Lower lobe of right lung (tissue), 2 donors: ENCODE data around the gene PTPN23. TPM values are rescaled to one million over a fixed set of nuclear protein-coding genes. Genes with fewer than 3 reads are reported as not detected.

Source experiments
- ATAC-seq, 2 donors: fragments of 200-7000 bp; cut with Tn5 transposase; one replicate each; pipeline ENCODE4 v1.9.1; 2020 to 2022; ENCODE audit warnings: mild to moderate bottlenecking in 2 of 2, moderate library complexity in 2 of 2
- DNase-seq: peaks from one replicate; pipeline ENCODE4 v3.0.0-alpha.2; 2020
- H3K27ac ChIP-seq: fragments of 200-600 bp; one replicate; pipeline ENCODE4 v1.8.0; 2022
- H3K27me3 ChIP-seq: fragments of 200-600 bp; one replicate; pipeline ENCODE4 v1.8.0; 2022; ENCODE audit warnings: low read depth
- H3K36me3 ChIP-seq: fragments of 200-600 bp; one replicate; pipeline ENCODE4 v1.8.0; 2022; ENCODE audit warnings: mild to moderate bottlenecking
- H3K4me1 ChIP-seq: fragments of 200-600 bp; one replicate; pipeline ENCODE4 v1.8.0; 2022
- H3K4me3 ChIP-seq: fragments of 200-600 bp; one replicate; pipeline ENCODE4 v1.8.0; 2022; ENCODE audit warnings: mild to moderate bottlenecking
- H3K9me3 ChIP-seq: fragments of 200-600 bp; one replicate; pipeline ENCODE4 v1.8.0; 2022
- intact Hi-C: fragments of 100-400 bp; cut with DNase I; formaldehyde crosslinking; loops from one replicate; pipeline ENCODE4 v1.11.0; 2022
- total RNA-seq: library from RNA; stranded (reverse); fragmentation: NEBNext Ultra II Directional; extraction: Animal tissue kit (Norgen Biotek cat#: 25700); gene quantifications from one replicate; pipeline ENCODE4 v1.2.1, GENCODE V29; 2021
- TF ChIP-seq, protein P1 (sequence below): fragments of 200-600 bp; IDR thresholded peaks from one replicate; pipeline ENCODE4 v1.8.0; 2022; ENCODE audit warnings: antibody characterized with exemption, mild to moderate bottlenecking
- donor health status: DM: no; HTN: yes; CAD: no; lungs with severe emphysema.

PTPN23 gene
- total RNA-seq, 1 donor from 2014 or later, result 40.4 TPM

DNA sequence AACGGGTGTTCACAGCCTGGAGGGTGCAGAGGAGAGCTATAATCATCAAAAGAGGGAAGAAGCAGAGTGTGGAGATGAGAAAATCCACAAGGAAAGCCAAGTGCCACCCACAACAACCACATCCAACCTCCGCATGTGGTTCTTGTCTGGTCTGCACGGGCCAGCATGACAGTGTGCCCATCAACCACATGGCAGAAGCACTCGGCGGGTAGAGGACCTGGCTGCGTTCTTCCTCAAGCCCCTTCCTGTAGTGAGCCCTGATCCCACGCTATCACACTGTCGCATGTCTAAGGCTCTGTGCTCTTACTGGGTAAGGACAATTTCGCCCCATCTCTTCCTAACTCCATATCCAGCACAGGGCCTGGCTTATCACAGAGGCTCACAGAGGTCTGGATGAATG lies 41.9 kb downstream of the PTPN23 start:
- intact Hi-C loops, result no loop called here
- peaks cover 79% of the 10 kb centered on the region for H3K36me3 ChIP-seq
- no peak for ATAC-seq
- no peak overlapping the region for H3K27ac ChIP-seq
- DNase-seq, result no peak
- no peak overlapping the region for H3K4me3 ChIP-seq
- H3K9me3 ChIP-seq, result no peaks in the 10 kb centered on the region
- H3K27me3 ChIP-seq, result no peaks in the 10 kb centered on the region
- TF ChIP-seq, protein P1, sequence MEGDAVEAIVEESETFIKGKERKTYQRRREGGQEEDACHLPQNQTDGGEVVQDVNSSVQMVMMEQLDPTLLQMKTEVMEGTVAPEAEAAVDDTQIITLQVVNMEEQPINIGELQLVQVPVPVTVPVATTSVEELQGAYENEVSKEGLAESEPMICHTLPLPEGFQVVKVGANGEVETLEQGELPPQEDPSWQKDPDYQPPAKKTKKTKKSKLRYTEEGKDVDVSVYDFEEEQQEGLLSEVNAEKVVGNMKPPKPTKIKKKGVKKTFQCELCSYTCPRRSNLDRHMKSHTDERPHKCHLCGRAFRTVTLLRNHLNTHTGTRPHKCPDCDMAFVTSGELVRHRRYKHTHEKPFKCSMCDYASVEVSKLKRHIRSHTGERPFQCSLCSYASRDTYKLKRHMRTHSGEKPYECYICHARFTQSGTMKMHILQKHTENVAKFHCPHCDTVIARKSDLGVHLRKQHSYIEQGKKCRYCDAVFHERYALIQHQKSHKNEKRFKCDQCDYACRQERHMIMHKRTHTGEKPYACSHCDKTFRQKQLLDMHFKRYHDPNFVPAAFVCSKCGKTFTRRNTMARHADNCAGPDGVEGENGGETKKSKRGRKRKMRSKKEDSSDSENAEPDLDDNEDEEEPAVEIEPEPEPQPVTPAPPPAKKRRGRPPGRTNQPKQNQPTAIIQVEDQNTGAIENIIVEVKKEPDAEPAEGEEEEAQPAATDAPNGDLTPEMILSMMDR, result no peak
- peaks cover 12% of the 10 kb centered on the region for H3K4me1 ChIP-seq

DNA sequence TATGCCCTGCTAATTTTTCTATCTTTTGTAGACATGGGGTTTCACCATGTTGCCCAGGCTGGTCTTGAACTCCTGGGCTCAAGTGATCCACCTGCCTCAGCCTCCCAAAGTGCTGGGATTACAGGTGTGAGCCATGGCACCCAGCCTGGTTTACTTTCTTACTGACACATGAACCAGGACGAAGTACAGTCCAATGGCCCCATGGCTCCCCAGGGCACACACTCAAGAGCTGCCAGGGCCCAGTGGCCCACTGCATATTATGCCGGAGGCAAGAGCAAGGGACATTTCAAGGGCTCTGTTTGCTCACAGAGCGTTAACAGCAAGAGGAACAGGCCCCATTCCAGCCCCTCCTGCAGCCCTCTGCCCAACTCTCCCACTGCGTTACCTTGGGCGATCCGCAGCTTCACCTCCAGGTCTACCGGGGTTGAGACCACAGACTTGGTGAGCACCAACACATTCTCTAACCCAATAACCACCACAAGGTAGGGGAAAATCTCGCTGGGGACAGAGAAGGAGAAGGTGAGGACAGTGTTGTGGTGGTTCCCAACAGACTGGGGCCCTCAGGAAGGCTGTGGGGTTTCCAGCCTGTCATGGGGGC lies 42.8 kb downstream of the PTPN23 start:
- Histone ChIP-seq H3K4me1 (peaks cover 12% of the 10 kb centered on the region), H3K9me3 (no peaks in the 10 kb centered on the region), H3K36me3 (peaks cover 81% of the 10 kb centered on the region), H3K4me3 (no peak overlapping the region), H3K27me3 (no peaks in the 10 kb centered on the region), H3K27ac (no peak overlapping the region)
- ATAC-seq (no peak), DNase-seq (no peak)
- intact Hi-C loops, result no loop called here
- TF ChIP-seq, protein P1, result no peak

DNA sequence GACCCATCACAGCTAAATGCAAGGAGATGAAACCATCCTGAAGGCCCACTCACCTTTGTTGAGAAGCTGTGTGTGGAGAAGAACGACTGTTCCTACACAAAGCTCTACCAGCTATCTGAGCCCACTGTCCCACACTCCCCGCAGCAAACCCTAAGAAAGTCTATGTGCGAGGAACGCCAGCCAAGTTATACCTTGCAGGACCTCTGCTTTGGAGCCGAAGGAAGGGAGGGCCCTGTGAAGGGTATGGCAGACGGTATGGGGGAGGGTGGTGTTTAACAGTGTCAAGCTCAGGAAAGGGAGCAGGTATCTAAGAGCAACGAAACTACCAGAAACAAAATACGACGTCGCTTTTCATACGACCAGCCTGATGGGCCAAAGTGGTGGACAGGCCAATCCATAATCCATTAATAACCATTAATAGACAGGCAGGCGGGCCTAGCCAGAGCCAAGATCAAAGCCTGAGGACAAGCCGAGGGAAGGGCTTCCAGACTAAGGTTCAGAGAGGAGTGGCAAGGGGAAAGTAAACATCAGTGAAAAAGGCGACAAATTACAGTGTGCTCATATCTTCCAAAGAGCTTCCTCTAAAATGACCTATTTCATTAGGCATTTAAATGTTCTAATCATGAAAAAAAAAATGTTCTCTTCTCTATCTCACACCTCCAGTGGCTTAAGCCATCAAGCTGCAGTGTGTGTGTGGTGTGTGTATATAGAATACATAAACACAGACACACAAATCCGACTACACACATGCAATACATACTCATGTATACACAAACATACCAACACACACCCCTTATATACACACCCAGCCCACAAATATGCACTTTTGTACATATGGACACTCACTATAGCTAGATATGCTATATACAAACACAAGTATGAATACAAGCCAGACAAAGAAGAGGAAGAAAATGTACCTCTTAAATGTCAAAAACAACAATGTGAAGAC lies 43.9 kb downstream of the PTPN23 start:
- TF ChIP-seq, protein P1, result no peak
- ATAC-seq (no peak), DNase-seq (no peak)
- Histone ChIP-seq H3K9me3 (no peaks in the 10 kb centered on the region), H3K4me1 (peaks cover 12% of the 10 kb centered on the region), H3K4me3 (no peak overlapping the region), H3K27ac (no peak overlapping the region), H3K27me3 (no peaks in the 10 kb centered on the region), H3K36me3 (peaks cover 70% of the 10 kb centered on the region)
- intact Hi-C loops, result no loop called here

DNA sequence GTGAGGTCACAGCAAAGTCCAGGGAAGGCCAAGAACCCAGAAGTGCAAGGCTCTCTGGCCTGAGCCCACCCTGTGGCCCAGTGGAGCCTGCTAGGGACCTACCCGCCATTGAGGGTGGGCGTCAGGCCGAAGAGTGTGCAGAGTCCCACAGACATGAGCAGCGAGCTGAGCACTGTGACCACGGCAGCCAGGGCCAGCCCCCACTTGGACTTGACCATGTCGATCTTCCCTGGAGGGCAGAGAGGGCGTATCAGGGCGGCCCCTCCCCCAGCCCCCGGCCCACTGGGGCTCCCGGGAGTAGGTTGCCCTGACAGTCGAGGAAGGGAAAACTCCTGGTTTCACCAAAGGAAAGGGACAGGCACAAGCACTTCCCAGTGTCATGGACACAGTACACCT lies 44.6 kb downstream of the PTPN23 start:
- H3K4me3 ChIP-seq, result no peak overlapping the region
- DNase-seq (no peak), ATAC-seq (no peak)
- peaks cover 64% of the 10 kb centered on the region for H3K36me3 ChIP-seq
- H3K4me1 ChIP-seq, result peaks cover 12% of the 10 kb centered on the region
- no peaks in the 10 kb centered on the region for H3K27me3 ChIP-seq
- H3K27ac ChIP-seq, result no peak overlapping the region
- intact Hi-C loops, result no loop called here
- H3K9me3 ChIP-seq, result no peaks in the 10 kb centered on the region
- TF ChIP-seq, protein P1, result no peak

DNA sequence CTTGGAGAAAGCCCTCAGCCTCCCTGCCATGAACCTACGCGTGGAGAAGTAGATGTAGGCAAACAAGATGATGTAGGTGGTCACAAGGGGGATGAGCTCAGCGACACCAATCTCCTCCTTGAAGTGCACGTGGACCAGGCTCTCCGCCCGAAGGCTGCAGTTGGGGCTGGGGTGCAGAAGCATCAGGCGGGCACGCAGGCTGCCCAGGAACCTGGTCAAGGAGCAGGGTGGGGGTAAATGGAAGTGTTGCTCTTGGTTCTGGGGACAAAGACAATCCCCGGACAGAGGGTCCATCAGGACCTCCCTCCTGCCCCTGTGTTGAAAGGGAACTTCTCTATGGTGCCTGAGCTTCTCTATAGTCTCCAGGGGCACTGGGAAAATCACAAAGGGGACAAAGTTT lies 45.1 kb downstream of the PTPN23 start:
- H3K4me3 ChIP-seq, result no peak overlapping the region
- no peak overlapping the region for H3K27ac ChIP-seq
- no peak for DNase-seq

More for the DNA sequence above, 45.1 kb downstream of the PTPN23 start:
- intact Hi-C loops, result no loop called here
- no peaks in the 10 kb centered on the region for H3K27me3 ChIP-seq
- no peak for ATAC-seq
- H3K36me3 ChIP-seq, result peaks cover 65% of the 10 kb centered on the region
- peaks cover 12% of the 10 kb centered on the region for H3K4me1 ChIP-seq
- no peaks in the 10 kb centered on the region for H3K9me3 ChIP-seq
- TF ChIP-seq, protein P1, result no peak
